Liver (tissue), 9 donors: ENCODE measurements around the gene ACADM. TPM values are rescaled to one million over a fixed set of nuclear protein-coding genes. Genes with fewer than 3 reads are reported as not detected.

Experiments
- DNase-seq: peaks from one replicate; pipeline ENCODE4 v3.0.0-alpha.2; 2017; ENCODE audit warnings: low spot score
- H3K27ac ChIP-seq, 2 donors: one replicate each; pipeline ENCODE4 v1.7.0; 2013; ENCODE audit warnings: inconsistent platforms in 2 of 2, low read length in 2 of 2, control low read depth in 1 of 2, low read depth in 1 of 2, mild to moderate bottlenecking in 1 of 2
- H3K27me3 ChIP-seq, 4 donors: one replicate each; pipeline versions ENCODE4 v1.6.1 to v1.7.0; 2013; ENCODE audit warnings: low read length in 3 of 4, inconsistent platforms in 1 of 4, mild to moderate bottlenecking in 1 of 4, moderate library complexity in 1 of 4; ENCODE audit not compliant: control insufficient read depth in 4 of 4, insufficient read depth in 4 of 4
- H3K36me3 ChIP-seq, 4 donors: one replicate each; pipeline versions ENCODE4 v1.6.1 to v1.7.0; 2013; ENCODE audit warnings: low read length in 3 of 4, mild to moderate bottlenecking in 3 of 4, low read depth in 1 of 4, moderate library complexity in 1 of 4; ENCODE audit not compliant: control insufficient read depth in 4 of 4, insufficient read depth in 3 of 4
- H3K4me1 ChIP-seq, 4 donors: one replicate each; pipeline versions ENCODE4 v1.6.1 to v1.7.0; 2013; ENCODE audit warnings: low read length in 3 of 4, mild to moderate bottlenecking in 3 of 4, moderate library complexity in 1 of 4; ENCODE audit not compliant: control insufficient read depth in 4 of 4, insufficient read depth in 4 of 4
- H3K4me3 ChIP-seq, 3 donors: one replicate each; pipeline versions ENCODE4 v1.6.1 to v1.7.0; 2013; ENCODE audit warnings: low read length in 3 of 3, control low read depth in 1 of 3, low read depth in 1 of 3, mild to moderate bottlenecking in 1 of 3
- H3K9ac ChIP-seq, 2 donors: one replicate each; pipeline ENCODE4 v1.7.0; 2013; ENCODE audit warnings: low read length in 2 of 2, mild to moderate bottlenecking in 2 of 2, moderate library complexity in 2 of 2, control low read depth in 1 of 2, low read depth in 1 of 2
- H3K9me3 ChIP-seq, 4 donors: one replicate each; pipeline versions ENCODE4 v1.6.1 to v1.7.0; 2013; ENCODE audit warnings: low read length in 3 of 4; ENCODE audit not compliant: control insufficient read depth in 4 of 4
- ATF3 ChIP-seq: IDR thresholded peaks from 2 replicates; pipeline ENCODE4 v1.6.1; 2016; ENCODE audit warnings: antibody characterized with exemption
- CTCF ChIP-seq: fragments of 150-350 bp; IDR thresholded peaks from 2 replicates; pipeline ENCODE4 v1.5.1; 2017; ENCODE audit warnings: improper control_type of control experiment, low read depth, low read length; ENCODE audit not compliant: missing input control
- FOXA1 ChIP-seq: IDR thresholded peaks from 2 replicates; pipeline ENCODE4 v1.6.1; 2016; ENCODE audit warnings: antibody characterized with exemption
- FOXA2 ChIP-seq: IDR thresholded peaks from 2 replicates; pipeline ENCODE4 v1.6.1; 2016; ENCODE audit warnings: antibody characterized with exemption
- GABPA ChIP-seq, 2 donors: IDR thresholded peaks in 1 of 2; conservative IDR thresholded peaks in 1 of 2; 2 replicates each; pipeline ENCODE4 v1.6.1; 2016; ENCODE audit warnings: antibody characterized with exemption in 2 of 2, mild to moderate bottlenecking in 1 of 2, moderate library complexity in 1 of 2
- HNF4A ChIP-seq, 2 donors: conservative IDR thresholded peaks; 2 replicates each; pipeline ENCODE4 v1.6.1; 2016; ENCODE audit warnings: antibody characterized with exemption in 2 of 2, mild to moderate bottlenecking in 2 of 2
- HNF4G ChIP-seq: IDR thresholded peaks from 2 replicates; pipeline ENCODE4 v1.6.1; 2016; ENCODE audit warnings: antibody characterized with exemption
- JUND ChIP-seq, 2 donors: IDR thresholded peaks; 2 replicates each; pipeline ENCODE4 v1.6.1; 2016; ENCODE audit warnings: antibody characterized with exemption in 2 of 2
- MAX ChIP-seq: IDR thresholded peaks from 2 replicates; pipeline ENCODE4 v1.6.1; 2016; ENCODE audit warnings: antibody characterized with exemption
- NR2F2 ChIP-seq: IDR thresholded peaks from 2 replicates; pipeline ENCODE4 v1.6.1; 2016; ENCODE audit warnings: antibody characterized with exemption
- REST ChIP-seq: IDR thresholded peaks from 2 replicates; pipeline ENCODE4 v1.6.1; 2016; ENCODE audit warnings: antibody characterized with exemption, mild to moderate bottlenecking
- RXRA ChIP-seq, 2 donors: IDR thresholded peaks; 2 replicates each; pipeline ENCODE4 v1.6.1; 2017 to 2018; ENCODE audit warnings: antibody characterized with exemption in 2 of 2, mild to moderate bottlenecking in 1 of 2
- SP1 ChIP-seq: IDR thresholded peaks from 2 replicates; pipeline ENCODE4 v1.6.1; 2018; ENCODE audit warnings: antibody characterized with exemption, mild to moderate bottlenecking
- TAF1 ChIP-seq: conservative IDR thresholded peaks from 2 replicates; pipeline ENCODE4 v1.6.1; 2016; ENCODE audit warnings: antibody characterized with exemption, mild to moderate bottlenecking
- YY1 ChIP-seq: IDR thresholded peaks from 2 replicates; pipeline ENCODE4 v1.6.1; 2016; ENCODE audit warnings: antibody characterized with exemption, mild to moderate bottlenecking
- ZBTB33 ChIP-seq: IDR thresholded peaks from 2 replicates; pipeline ENCODE4 v1.6.1; 2016; ENCODE audit warnings: antibody characterized with exemption
- WGBS: extraction: QIAGEN DNeasy Blood & Tissue Kit; methylation state at CpG from one replicate; pipeline ENCODE4 v1.1.7; 2013; 5-methylcytosine and 5-hydroxymethylcytosine counted together
- polyA plus RNA-seq, 2 donors: library from polyadenylated mRNA; stranded (reverse) in 1 of 2; unstranded in 1 of 2; fragments of 200-250 nt in 1 of 2; fragments of >200 nt in 1 of 2; fragmentation: Nextera tagmentation in 1 of 2; extraction: Ambion mirVana in 1 of 2; gene quantifications; one replicate each; pipeline versions ENCODE4 v1.2.1 to v1.2.3, GENCODE V29; 2013 to 2015
- total RNA-seq, 2 donors: library from RNA; depleted of rRNA; stranded (reverse); fragments of >200 nt; gene quantifications; one replicate each; pipeline ENCODE4 v1.2.3, GENCODE V29; 2014
- donor health status: healthy.
- donor health status: healthy.
- donor health status: healthy.
- donor health status: healthy.
- donor health status: healthy.

Gene ACADM
- total and polyA plus RNA-seq, 4 donors, result 68.3 to 175 (median 149) TPM

DNA sequence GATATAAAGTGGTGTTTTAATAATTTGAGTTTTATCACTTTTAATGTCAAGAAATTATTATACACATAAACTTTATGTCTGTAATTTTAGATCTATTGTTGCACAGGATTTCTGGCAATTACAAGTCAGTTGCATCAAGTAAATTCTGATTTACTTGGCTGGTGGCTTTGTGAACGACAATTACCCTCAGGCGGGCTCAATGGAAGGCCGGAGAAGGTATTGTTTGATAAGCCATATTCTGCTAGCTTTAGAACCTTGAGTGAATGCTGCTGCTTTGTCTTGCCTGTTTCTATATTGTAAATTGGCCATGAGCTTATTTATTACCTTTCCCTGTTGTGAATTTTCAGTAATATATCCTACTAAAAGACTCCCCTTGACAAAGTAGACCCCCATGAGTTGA lies 67.6 kb downstream of the ACADM start:
- Histone ChIP-seq H3K27ac (no peak overlapping the region), H3K9ac (no peak overlapping the region), H3K36me3 (peaks cover 9 to 52% (median 40%) of the 10 kb centered on the region in 4 donors), H3K27me3 (no peaks in the 10 kb centered on the region), H3K4me3 (no peak overlapping the region), H3K4me1 (peaks cover 8 to 38% (median 34%) of the 10 kb centered on the region in 4 donors), H3K9me3 (no peaks in the 10 kb centered on the region)
- WGBS, result 97% methylated on average over 3 of the region's 3 CpGs
- no peak for TF ChIP-seq TAF1
- DNase-seq, result no peak

DNA sequence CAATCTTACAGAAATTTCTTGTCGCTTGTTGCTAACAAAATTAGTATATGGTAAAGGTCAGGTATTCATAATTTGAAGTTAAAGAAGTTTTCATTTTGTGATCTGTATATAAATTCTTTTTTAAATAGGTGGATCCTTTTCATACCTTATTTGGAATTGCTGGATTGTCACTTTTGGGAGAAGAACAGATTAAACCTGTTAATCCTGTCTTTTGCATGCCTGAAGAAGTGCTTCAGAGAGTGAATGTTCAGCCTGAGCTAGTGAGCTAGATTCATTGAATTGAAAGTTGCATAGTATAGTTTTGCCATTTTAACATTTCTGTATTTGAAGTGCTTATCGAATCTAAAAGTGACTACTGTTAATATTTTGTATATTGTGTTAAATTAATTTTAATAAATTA lies 69.9 kb downstream of the ACADM start:
- WGBS, result 96% methylated on average over 2 of the region's 2 CpGs
- Histone ChIP-seq H3K9ac (no peak overlapping the region), H3K36me3 (peaks cover 9 to 52% (median 40%) of the 10 kb centered on the region in 4 donors), H3K4me1 (peaks cover 4 to 19% (median 16%) of the 10 kb centered on the region in 4 donors), H3K27me3 (no peaks in the 10 kb centered on the region), H3K4me3 (no peak overlapping the region), H3K9me3 (no peaks in the 10 kb centered on the region), H3K27ac (no peak overlapping the region)
- no peak for DNase-seq
- no peak for TF ChIP-seq REST
- TF ChIP-seq ZBTB33, result no peak
- no peak for TF ChIP-seq CTCF
- no peak for TF ChIP-seq FOXA1
- TF ChIP-seq ATF3, result no peak
- no peak for TF ChIP-seq MAX
- TF ChIP-seq HNF4G, result no peak
- TF ChIP-seq FOXA2, result no peak
- no peak for TF ChIP-seq JUND (IDR thresholded peaks at IDR 0.05)
- no peak for TF ChIP-seq SP1
- TF ChIP-seq NR2F2, result no peak
- TF ChIP-seq HNF4A (conservative IDR thresholded peaks at IDR 0.05), result no peak
- TF ChIP-seq RXRA (IDR thresholded peaks at IDR 0.05), result no peak
- no peak for TF ChIP-seq YY1
- TF ChIP-seq GABPA (IDR thresholded peaks at IDR 0.05 in 1 of 2, conservative IDR thresholded peaks at IDR 0.05 in 1 of 2), result no peak
